ENCODE data around the gene PTPRN2.

PTPRN2 gene

GRCh38 chr7:158245724-158246041, 341.9 kb downstream of the PTPRN2 start:
- H3K9me3 ChIP-seq (ENCODE audit: control insufficient read depth in 2 of 2, low read length in 2 of 2): no peaks in the 10 kb centered on the region

GRCh38 chr7:158244873-158245723, 342.5 kb downstream of the PTPRN2 start:
- Histone ChIP-seq H3K4me3 (ENCODE audit: low read length in 2 of 2) (no peak overlapping the region), H3K27me3 (ENCODE audit: control insufficient read depth in 2 of 2, insufficient read depth in 2 of 2, low read length in 2 of 2) (no peaks in the 10 kb centered on the region), H3K36me3 (ENCODE audit: control insufficient read depth in 2 of 2, insufficient read depth in 2 of 2, low read length in 2 of 2) (no peaks in the 10 kb centered on the region), H3K9me3 (ENCODE audit: control insufficient read depth in 2 of 2, low read length in 2 of 2) (no peaks in the 10 kb centered on the region), H3K27ac (ENCODE audit: low read depth in 2 of 2, low read length in 2 of 2) (no peak overlapping the region), H3K4me1 (ENCODE audit: control insufficient read depth in 2 of 2, insufficient read depth in 2 of 2, low read length in 2 of 2) (no peaks in the 10 kb centered on the region), H3K9ac (ENCODE audit: low read depth in 1 of 2, low read length in 2 of 2) (no peak overlapping the region)

More at GRCh38 chr7:158245724-158246041, 341.9 kb downstream of the PTPRN2 start:
- Histone ChIP-seq H3K36me3 (ENCODE audit: control insufficient read depth in 2 of 2, insufficient read depth in 2 of 2, low read length in 2 of 2) (no peaks in the 10 kb centered on the region), H3K27me3 (ENCODE audit: control insufficient read depth in 2 of 2, insufficient read depth in 2 of 2, low read length in 2 of 2) (no peaks in the 10 kb centered on the region), H3K27ac (ENCODE audit: low read depth in 2 of 2, low read length in 2 of 2) (no peak overlapping the region), H3K4me1 (ENCODE audit: control insufficient read depth in 2 of 2, insufficient read depth in 2 of 2, low read length in 2 of 2) (no peaks in the 10 kb centered on the region), H3K9ac (ENCODE audit: low read depth in 1 of 2, low read length in 2 of 2) (no peak overlapping the region), H3K4me3 (ENCODE audit: low read length in 2 of 2) (no peak overlapping the region)

- Histone ChIP-seq H3K9me3 (ENCODE audit: control insufficient read depth in 2 of 2, low read length in 2 of 2) (no peaks in the 10 kb centered on the region), H3K27me3 (ENCODE audit: control insufficient read depth in 2 of 2, insufficient read depth in 2 of 2, low read length in 2 of 2) (no peaks in the 10 kb centered on the region), H3K4me1 (ENCODE audit: control insufficient read depth in 2 of 2, insufficient read depth in 2 of 2, low read length in 2 of 2) (no peaks in the 10 kb centered on the region), H3K4me3 (ENCODE audit: low read length in 2 of 2) (no peak overlapping the region), H3K36me3 (ENCODE audit: control insufficient read depth in 2 of 2, insufficient read depth in 2 of 2, low read length in 2 of 2) (no peaks in the 10 kb centered on the region), H3K9ac (ENCODE audit: low read depth in 1 of 2, low read length in 2 of 2) (no peak overlapping the region), H3K27ac (ENCODE audit: low read depth in 2 of 2, low read length in 2 of 2) (no peak overlapping the region)
Measured at GRCh38 chr7:158244430-158244829, 343.2 kb downstream of the PTPRN2 start.

GRCh38 chr7:158241919-158242318, 345.7 kb downstream of the PTPRN2 start:
- no peak overlapping the region for H3K27ac ChIP-seq (ENCODE audit: low read depth in 2 of 2, low read length in 2 of 2)
- no peaks in the 10 kb centered on the region for H3K36me3 ChIP-seq (ENCODE audit: control insufficient read depth in 2 of 2, insufficient read depth in 2 of 2, low read length in 2 of 2)
- H3K4me3 ChIP-seq (ENCODE audit: low read length in 2 of 2): no peak overlapping the region
- no peaks in the 10 kb centered on the region for H3K27me3 ChIP-seq (ENCODE audit: control insufficient read depth in 2 of 2, insufficient read depth in 2 of 2, low read length in 2 of 2)
- H3K9me3 ChIP-seq (ENCODE audit: control insufficient read depth in 2 of 2, low read length in 2 of 2): no peaks in the 10 kb centered on the region
- H3K9ac ChIP-seq (ENCODE audit: low read depth in 1 of 2, low read length in 2 of 2): no peak overlapping the region
- peaks cover 0 to 2% of the 10 kb centered on the region in 2 donors for H3K4me1 ChIP-seq (ENCODE audit: control insufficient read depth in 2 of 2, insufficient read depth in 2 of 2, low read length in 2 of 2)

- H3K27me3 ChIP-seq (ENCODE audit: control insufficient read depth in 2 of 2, insufficient read depth in 2 of 2, low read length in 2 of 2): no peaks in the 10 kb centered on the region
- H3K4me1 ChIP-seq (ENCODE audit: control insufficient read depth in 2 of 2, insufficient read depth in 2 of 2, low read length in 2 of 2): peaks cover 0 to 2% of the 10 kb centered on the region in 2 donors
- H3K36me3 ChIP-seq (ENCODE audit: control insufficient read depth in 2 of 2, insufficient read depth in 2 of 2, low read length in 2 of 2): no peaks in the 10 kb centered on the region
- H3K9me3 ChIP-seq (ENCODE audit: control insufficient read depth in 2 of 2, low read length in 2 of 2): no peaks in the 10 kb centered on the region
- no peak overlapping the region for H3K4me3 ChIP-seq (ENCODE audit: low read length in 2 of 2)
- no peak overlapping the region for H3K27ac ChIP-seq (ENCODE audit: low read depth in 2 of 2, low read length in 2 of 2)
- H3K9ac ChIP-seq (ENCODE audit: low read depth in 1 of 2, low read length in 2 of 2): no peak overlapping the region
Measured at GRCh38 chr7:158240801-158241200, 346.8 kb downstream of the PTPRN2 start.

- Histone ChIP-seq H3K4me3 (ENCODE audit: low read length in 2 of 2) (no peak overlapping the region), H3K27me3 (ENCODE audit: control insufficient read depth in 2 of 2, insufficient read depth in 2 of 2, low read length in 2 of 2) (no peaks in the 10 kb centered on the region), H3K9ac (ENCODE audit: low read depth in 1 of 2, low read length in 2 of 2) (no peak overlapping the region), H3K9me3 (ENCODE audit: control insufficient read depth in 2 of 2, low read length in 2 of 2) (no peaks in the 10 kb centered on the region), H3K4me1 (ENCODE audit: control insufficient read depth in 2 of 2, insufficient read depth in 2 of 2, low read length in 2 of 2) (peaks cover 0 to 2% of the 10 kb centered on the region in 2 donors), H3K36me3 (ENCODE audit: control insufficient read depth in 2 of 2, insufficient read depth in 2 of 2, low read length in 2 of 2) (no peaks in the 10 kb centered on the region), H3K27ac (ENCODE audit: low read depth in 2 of 2, low read length in 2 of 2) (peak overlapping the region in 1 of 2 donors; percentile 52)
Measured at GRCh38 chr7:158239290-158239981, 348.2 kb downstream of the PTPRN2 start.

GRCh38 chr7:158238616-158239289, 348.9 kb downstream of the PTPRN2 start:
- Histone ChIP-seq H3K9ac (ENCODE audit: low read depth in 1 of 2, low read length in 2 of 2) (no peak overlapping the region), H3K9me3 (ENCODE audit: control insufficient read depth in 2 of 2, low read length in 2 of 2) (no peaks in the 10 kb centered on the region), H3K27ac (ENCODE audit: low read depth in 2 of 2, low read length in 2 of 2) (no peak overlapping the region), H3K4me1 (ENCODE audit: control insufficient read depth in 2 of 2, insufficient read depth in 2 of 2, low read length in 2 of 2) (peaks cover 0 to 2% of the 10 kb centered on the region in 2 donors), H3K4me3 (ENCODE audit: low read length in 2 of 2) (no peak overlapping the region), H3K27me3 (ENCODE audit: control insufficient read depth in 2 of 2, insufficient read depth in 2 of 2, low read length in 2 of 2) (no peaks in the 10 kb centered on the region), H3K36me3 (ENCODE audit: control insufficient read depth in 2 of 2, insufficient read depth in 2 of 2, low read length in 2 of 2) (no peaks in the 10 kb centered on the region)

GRCh38 chr7:158237672-158238335, 349.8 kb downstream of the PTPRN2 start:
- H3K36me3 ChIP-seq (ENCODE audit: control insufficient read depth in 2 of 2, insufficient read depth in 2 of 2, low read length in 2 of 2): no peaks in the 10 kb centered on the region
- H3K27ac ChIP-seq (ENCODE audit: low read depth in 2 of 2, low read length in 2 of 2): no peak overlapping the region
- no peaks in the 10 kb centered on the region for H3K9me3 ChIP-seq (ENCODE audit: control insufficient read depth in 2 of 2, low read length in 2 of 2)
- H3K27me3 ChIP-seq (ENCODE audit: control insufficient read depth in 2 of 2, insufficient read depth in 2 of 2, low read length in 2 of 2): no peaks in the 10 kb centered on the region
- peaks cover 0 to 2% of the 10 kb centered on the region in 2 donors for H3K4me1 ChIP-seq (ENCODE audit: control insufficient read depth in 2 of 2, insufficient read depth in 2 of 2, low read length in 2 of 2)
- H3K4me3 ChIP-seq (ENCODE audit: low read length in 2 of 2): no peak overlapping the region
- no peak overlapping the region for H3K9ac ChIP-seq (ENCODE audit: low read depth in 1 of 2, low read length in 2 of 2)

GRCh38 chr7:158236400-158236799, 351.2 kb downstream of the PTPRN2 start:
- Histone ChIP-seq H3K27me3 (ENCODE audit: control insufficient read depth in 2 of 2, insufficient read depth in 2 of 2, low read length in 2 of 2) (no peaks in the 10 kb centered on the region), H3K9me3 (ENCODE audit: control insufficient read depth in 2 of 2, low read length in 2 of 2) (no peaks in the 10 kb centered on the region), H3K9ac (ENCODE audit: low read depth in 1 of 2, low read length in 2 of 2) (no peak overlapping the region), H3K4me3 (ENCODE audit: low read length in 2 of 2) (no peak overlapping the region), H3K27ac (ENCODE audit: low read depth in 2 of 2, low read length in 2 of 2) (no peak overlapping the region), H3K36me3 (ENCODE audit: control insufficient read depth in 2 of 2, insufficient read depth in 2 of 2, low read length in 2 of 2) (no peaks in the 10 kb centered on the region), H3K4me1 (ENCODE audit: control insufficient read depth in 2 of 2, insufficient read depth in 2 of 2, low read length in 2 of 2) (peaks cover 0 to 2% of the 10 kb centered on the region in 2 donors)
